ENCODE measurements around the gene TXLNA.

TXLNA gene

GRCh38 chr1:32186077-32186476 is 6.6 kb downstream of the TXLNA start:
- peaks cover 27% of the 10 kb centered on the region for H3K4me1 ChIP-seq (ENCODE audit: insufficient read depth, low read length)
- no peaks in the 10 kb centered on the region for H3K27me3 ChIP-seq (ENCODE audit: control insufficient read depth in 1 of 2, insufficient read depth in 2 of 2, low read length in 2 of 2)
- no peaks in the 10 kb centered on the region for H3K9me3 ChIP-seq (ENCODE audit: low read length)
- H3K9ac ChIP-seq (ENCODE audit: low read length) = no peak overlapping the region
- no peak overlapping the region for H3K27ac ChIP-seq (ENCODE audit: low read depth, low read length)
- no peak overlapping the region for H3K4me3 ChIP-seq (ENCODE audit: low read depth in 1 of 2, low read length in 2 of 2)
- peaks cover 72% of the 10 kb centered on the region for H3K36me3 ChIP-seq (ENCODE audit: insufficient read depth, low read length)

GRCh38 chr1:32186491-32186890 is 7.0 kb downstream of the TXLNA start:
- H3K36me3 ChIP-seq (ENCODE audit: insufficient read depth, low read length) = peaks cover 72% of the 10 kb centered on the region
- no peak overlapping the region for H3K4me3 ChIP-seq (ENCODE audit: low read depth in 1 of 2, low read length in 2 of 2)
- H3K4me1 ChIP-seq (ENCODE audit: insufficient read depth, low read length) = peaks cover 23% of the 10 kb centered on the region
- H3K27me3 ChIP-seq (ENCODE audit: control insufficient read depth in 1 of 2, insufficient read depth in 2 of 2, low read length in 2 of 2) = no peaks in the 10 kb centered on the region
- no peak overlapping the region for H3K27ac ChIP-seq (ENCODE audit: low read depth, low read length)
- no peaks in the 10 kb centered on the region for H3K9me3 ChIP-seq (ENCODE audit: low read length)
- H3K9ac ChIP-seq (ENCODE audit: low read length) = no peak overlapping the region

- Histone ChIP-seq H3K9me3 (ENCODE audit: low read length) (no peaks in the 10 kb centered on the region), H3K9ac (ENCODE audit: low read length) (no peak overlapping the region), H3K4me3 (ENCODE audit: low read depth in 1 of 2, low read length in 2 of 2) (no peak overlapping the region), H3K36me3 (ENCODE audit: insufficient read depth, low read length) (peaks cover 79% of the 10 kb centered on the region), H3K27me3 (ENCODE audit: control insufficient read depth in 1 of 2, insufficient read depth in 2 of 2, low read length in 2 of 2) (no peaks in the 10 kb centered on the region), H3K4me1 (ENCODE audit: insufficient read depth, low read length) (peaks cover 13% of the 10 kb centered on the region), H3K27ac (ENCODE audit: low read depth, low read length) (no peak overlapping the region)
Measured at GRCh38 chr1:32187850-32188249, 8.4 kb downstream of the TXLNA start.

GRCh38 chr1:32192220-32192948 is 12.9 kb downstream of the TXLNA start:
- no peaks in the 10 kb centered on the region for H3K9me3 ChIP-seq (ENCODE audit: low read length)
- no peaks in the 10 kb centered on the region for H3K27me3 ChIP-seq (ENCODE audit: control insufficient read depth in 1 of 2, insufficient read depth in 2 of 2, low read length in 2 of 2)
- no peak overlapping the region for H3K27ac ChIP-seq (ENCODE audit: low read depth, low read length)
- no peaks in the 10 kb centered on the region for H3K4me1 ChIP-seq (ENCODE audit: insufficient read depth, low read length)
- no peak overlapping the region for H3K4me3 ChIP-seq (ENCODE audit: low read depth in 1 of 2, low read length in 2 of 2)
- H3K36me3 ChIP-seq (ENCODE audit: insufficient read depth, low read length) = peaks cover 93% of the 10 kb centered on the region
- H3K9ac ChIP-seq (ENCODE audit: low read length) = no peak overlapping the region

GRCh38 chr1:32194984-32195383 is 15.5 kb downstream of the TXLNA start:
- no peak overlapping the region for H3K4me3 ChIP-seq (ENCODE audit: low read depth in 1 of 2, low read length in 2 of 2)
- no peaks in the 10 kb centered on the region for H3K9me3 ChIP-seq (ENCODE audit: low read length)
- H3K27ac ChIP-seq (ENCODE audit: low read depth, low read length) = no peak overlapping the region
- no peak overlapping the region for H3K9ac ChIP-seq (ENCODE audit: low read length)
- H3K27me3 ChIP-seq (ENCODE audit: control insufficient read depth in 1 of 2, insufficient read depth in 2 of 2, low read length in 2 of 2) = no peaks in the 10 kb centered on the region
- H3K4me1 ChIP-seq (ENCODE audit: insufficient read depth, low read length) = peaks cover 10% of the 10 kb centered on the region
- H3K36me3 ChIP-seq (ENCODE audit: insufficient read depth, low read length) = peaks cover 73% of the 10 kb centered on the region

GRCh38 chr1:32195531-32195930 is 16.1 kb downstream of the TXLNA start:
- Histone ChIP-seq H3K36me3 (ENCODE audit: insufficient read depth, low read length) (peaks cover 68% of the 10 kb centered on the region), H3K27ac (ENCODE audit: low read depth, low read length) (no peak overlapping the region)

GRCh38 chr1:32195972-32196823 is 16.7 kb downstream of the TXLNA start:
- Histone ChIP-seq H3K9me3 (ENCODE audit: low read length) (no peaks in the 10 kb centered on the region), H3K27me3 (ENCODE audit: control insufficient read depth in 1 of 2, insufficient read depth in 2 of 2, low read length in 2 of 2) (no peaks in the 10 kb centered on the region), H3K9ac (ENCODE audit: low read length) (no peak overlapping the region), H3K36me3 (ENCODE audit: insufficient read depth, low read length) (peaks cover 61% of the 10 kb centered on the region), H3K27ac (ENCODE audit: low read depth, low read length) (no peak overlapping the region), H3K4me3 (ENCODE audit: low read depth in 1 of 2, low read length in 2 of 2) (no peak overlapping the region), H3K4me1 (ENCODE audit: insufficient read depth, low read length) (peaks cover 11% of the 10 kb centered on the region)

More at GRCh38 chr1:32195531-32195930, 16.1 kb downstream of the TXLNA start:
- H3K27me3 ChIP-seq (ENCODE audit: control insufficient read depth in 1 of 2, insufficient read depth in 2 of 2, low read length in 2 of 2) = no peaks in the 10 kb centered on the region
- no peaks in the 10 kb centered on the region for H3K9me3 ChIP-seq (ENCODE audit: low read length)
- no peak overlapping the region for H3K4me3 ChIP-seq (ENCODE audit: low read depth in 1 of 2, low read length in 2 of 2)
- no peak overlapping the region for H3K9ac ChIP-seq (ENCODE audit: low read length)
- H3K4me1 ChIP-seq (ENCODE audit: insufficient read depth, low read length) = peaks cover 11% of the 10 kb centered on the region

- Histone ChIP-seq H3K9me3 (ENCODE audit: low read length) (no peaks in the 10 kb centered on the region), H3K4me3 (ENCODE audit: low read depth in 1 of 2, low read length in 2 of 2) (no peak overlapping the region), H3K4me1 (ENCODE audit: insufficient read depth, low read length) (peaks cover 20% of the 10 kb centered on the region), H3K36me3 (ENCODE audit: insufficient read depth, low read length) (peaks cover 52% of the 10 kb centered on the region), H3K27ac (ENCODE audit: low read depth, low read length) (no peak overlapping the region), H3K27me3 (ENCODE audit: control insufficient read depth in 1 of 2, insufficient read depth in 2 of 2, low read length in 2 of 2) (no peaks in the 10 kb centered on the region), H3K9ac (ENCODE audit: low read length) (no peak overlapping the region)
Measured at GRCh38 chr1:32197074-32197473, 17.6 kb downstream of the TXLNA start.

- Histone ChIP-seq H3K4me3 (ENCODE audit: low read depth in 1 of 2, low read length in 2 of 2) (no peak overlapping the region), H3K27ac (ENCODE audit: low read depth, low read length) (no peak overlapping the region), H3K27me3 (ENCODE audit: control insufficient read depth in 1 of 2, insufficient read depth in 2 of 2, low read length in 2 of 2) (no peaks in the 10 kb centered on the region), H3K9me3 (ENCODE audit: low read length) (no peaks in the 10 kb centered on the region), H3K36me3 (ENCODE audit: insufficient read depth, low read length) (peaks cover 45% of the 10 kb centered on the region), H3K9ac (ENCODE audit: low read length) (no peak overlapping the region), H3K4me1 (ENCODE audit: insufficient read depth, low read length) (peaks cover 21% of the 10 kb centered on the region)
Measured at GRCh38 chr1:32197837-32198236, 18.4 kb downstream of the TXLNA start.

- H3K9ac ChIP-seq (ENCODE audit: low read length) = no peak overlapping the region
- peaks cover 21% of the 10 kb centered on the region for H3K4me1 ChIP-seq (ENCODE audit: insufficient read depth, low read length)
- H3K27ac ChIP-seq (ENCODE audit: low read depth, low read length) = no peak overlapping the region
Measured at GRCh38 chr1:32198237-32199042, 19.0 kb downstream of the TXLNA start.

GRCh38 chr1:32199043-32199716 is 19.7 kb downstream of the TXLNA start:
- Histone ChIP-seq H3K4me3 (ENCODE audit: low read depth in 1 of 2, low read length in 2 of 2) (no peak overlapping the region), H3K27me3 (ENCODE audit: control insufficient read depth in 1 of 2, insufficient read depth in 2 of 2, low read length in 2 of 2) (no peaks in the 10 kb centered on the region), H3K27ac (ENCODE audit: low read depth, low read length) (peak overlapping the region; percentile 19), H3K9me3 (ENCODE audit: low read length) (no peaks in the 10 kb centered on the region), H3K36me3 (ENCODE audit: insufficient read depth, low read length) (peaks cover 31% of the 10 kb centered on the region), H3K9ac (ENCODE audit: low read length) (no peak overlapping the region), H3K4me1 (ENCODE audit: insufficient read depth, low read length) (peaks cover 21% of the 10 kb centered on the region)

More at GRCh38 chr1:32198237-32199042, 19.0 kb downstream of the TXLNA start:
- peaks cover 39% of the 10 kb centered on the region for H3K36me3 ChIP-seq (ENCODE audit: insufficient read depth, low read length)
- H3K4me3 ChIP-seq (ENCODE audit: low read depth in 1 of 2, low read length in 2 of 2) = no peak overlapping the region
- H3K27me3 ChIP-seq (ENCODE audit: control insufficient read depth in 1 of 2, insufficient read depth in 2 of 2, low read length in 2 of 2) = no peaks in the 10 kb centered on the region
- H3K9me3 ChIP-seq (ENCODE audit: low read length) = no peaks in the 10 kb centered on the region

Data from muscle layer of colon (tissue), 2 donors.